SK-N-SH (cell line): ENCODE measurements around the gene ADPRHL1. TPM values are rescaled to one million over a fixed set of nuclear protein-coding genes. Genes with fewer than 3 reads are reported as not detected.

ENCODE experiments used
- CTCF ChIA-PET: fragments of 300-600, 350-600 bp; formaldehyde crosslinking; extraction: SDS; loops from one replicate; lab custom pipeline; 2021; lab: Yijun Ruan, JAX
- POLR2A ChIA-PET: fragments of 350-600 bp; sonication (Branson Sonifier 250); formaldehyde crosslinking; extraction: SDS; loops from one replicate; lab custom pipeline; 2020; ENCODE audit warnings: antibody characterized with exemption, inconsistent platforms; lab: Yijun Ruan, JAX
- DNase-seq: peaks from one replicate; pipeline ENCODE4 v3.0.0; 2012
- H2AFZ ChIP-seq: fragments of 200-600 bp; sonication (generic); 2 replicates; pipeline ENCODE4 v1.8.1; 2016; ENCODE audit warnings: antibody characterized with exemption, mild to moderate bottlenecking, low read depth
- H3F3A ChIP-seq: fragments of 200-600 bp; sonication (generic); replicated peaks from 2 replicates; pipeline ENCODE3; 2016; ENCODE audit warnings: antibody characterized with exemption, mild to moderate bottlenecking; ENCODE audit not compliant: insufficient read depth
- H3K27ac ChIP-seq, 2 experiments: fragments of 200-500 bp in 1 of 2; fragments of 200-600 bp in 1 of 2; sonication (Bioruptor generic) in 1 of 2; sonication (generic), shearing (Covaris generic) in 1 of 2; 2 replicates each; pipeline versions ENCODE4 v1.5.1 to v1.6.1; 2014 to 2016; ENCODE audit warnings: low read depth in 2 of 2, inconsistent platforms in 1 of 2, low read length in 1 of 2, mild to moderate bottlenecking in 1 of 2, mixed read lengths in 1 of 2
- H3K27me3 ChIP-seq: fragments of 200-600 bp; sonication (generic), shearing (Covaris generic); 2 replicates; pipeline ENCODE4 v1.6.1; 2016; ENCODE audit warnings: mixed run types; ENCODE audit not compliant: insufficient read depth
- H3K36me3 ChIP-seq, 2 experiments: fragments of 200-500 bp in 1 of 2; fragments of 200-600 bp in 1 of 2; sonication (Bioruptor generic) in 1 of 2; sonication (generic) in 1 of 2; replicated peaks in 1 of 2; 2 replicates each; pipeline versions ENCODE3 to v1.5.1; 2014 to 2016; ENCODE audit warnings: low read length in 1 of 2, mild to moderate bottlenecking in 1 of 2; ENCODE audit not compliant: insufficient read depth in 2 of 2, control insufficient read depth in 1 of 2
- H3K4me1 ChIP-seq, 2 experiments: fragments of 200-500 bp in 1 of 2; fragments of 200-600 bp in 1 of 2; sonication (Bioruptor generic) in 1 of 2; sonication (generic), shearing (Covaris generic) in 1 of 2; 2 replicates each; pipeline versions ENCODE4 v1.5.1 to v1.6.1; 2014 to 2016; ENCODE audit warnings: low read depth in 1 of 2, low read length in 1 of 2, mixed run types in 1 of 2; ENCODE audit not compliant: insufficient read depth in 2 of 2, control insufficient read depth in 1 of 2
- H3K4me2 ChIP-seq: fragments of 200-600 bp; sonication (generic), shearing (Covaris generic); 2 replicates; pipeline ENCODE4 v1.6.1; 2017; ENCODE audit warnings: mixed run types
- H3K4me3 ChIP-seq, 2 experiments: fragments of 200-500 bp in 1 of 2; fragments of 200-600 bp in 1 of 2; sonication (Bioruptor generic) in 1 of 2; sonication (generic), shearing (Covaris generic) in 1 of 2; 2 replicates each; pipeline versions ENCODE4 v1.5.1 to v1.8.1; 2014 to 2016; ENCODE audit warnings: low read depth in 2 of 2, inconsistent platforms in 1 of 2, low read length in 1 of 2, mild to moderate bottlenecking in 1 of 2, mixed read lengths in 1 of 2, moderate library complexity in 1 of 2
- H3K79me2 ChIP-seq: fragments of 200-600 bp; sonication (generic); 2 replicates; pipeline ENCODE4 v1.8.1; 2017; ENCODE audit warnings: mild to moderate bottlenecking; ENCODE audit not compliant: insufficient read depth
- H3K9ac ChIP-seq: fragments of 200-600 bp; sonication (generic); 2 replicates; pipeline ENCODE4 v1.6.1; 2017; ENCODE audit warnings: mixed run types
- H3K9me2 ChIP-seq: fragments of 200-600 bp; sonication (generic); 2 replicates; pipeline ENCODE4 v1.6.1; 2017; ENCODE audit warnings: mixed run types
- H3K9me3 ChIP-seq: fragments of 200-600 bp; sonication (generic); 2 replicates; pipeline ENCODE4 v1.6.1; 2017; ENCODE audit warnings: mixed run types, mild to moderate bottlenecking, moderate library complexity
- H4K20me1 ChIP-seq: fragments of 200-600 bp; sonication (generic); 2 replicates; pipeline ENCODE4 v1.6.1; 2017; ENCODE audit warnings: mild to moderate bottlenecking, mixed run types; ENCODE audit not compliant: insufficient read depth
- CTCF ChIP-seq: fragments of 200-600 bp; sonication (generic); IDR thresholded peaks from 2 replicates; pipeline ENCODE4 v1.6.1; 2017; ENCODE audit warnings: antibody characterized with exemption, mild to moderate bottlenecking, moderate library complexity
- ELF1 ChIP-seq: IDR thresholded peaks from 2 replicates; pipeline ENCODE4 v1.4.0; 2012
- IRF3 ChIP-seq: fragments of 150-350 bp; IDR thresholded peaks from 2 replicates; pipeline ENCODE4 v1.6.1; 2016; ENCODE audit warnings: mild to moderate bottlenecking, low read depth, low read length
- MXI1 ChIP-seq: IDR thresholded peaks from 2 replicates; pipeline ENCODE4 v1.6.1; 2012; ENCODE audit warnings: mild to moderate bottlenecking, low read depth, low read length, improper control_type of control experiment
- RAD21 ChIP-seq: IDR thresholded peaks from 2 replicates; pipeline ENCODE4 v1.6.1; 2012; ENCODE audit warnings: mild to moderate bottlenecking, low read length
- TCF12 ChIP-seq: IDR thresholded peaks from 2 replicates; pipeline ENCODE4 v1.4.0; 2012
- WGBS: methylation state at CpG from one replicate; pipeline ENCODE4 v1.1.6; 2017; ENCODE audit warnings: low lambda C conversion rate; 5-methylcytosine and 5-hydroxymethylcytosine counted together
- polyA plus RNA-seq, 3 experiments: library from polyadenylated mRNA; depleted of rRNA; stranded (reverse); fragments of >200 nt; gene quantifications; 2 replicates each; pipeline ENCODE4 v1.2.3, GENCODE V29; 2012
- TF ChIP-seq, protein P1 (sequence below): IDR thresholded peaks from 2 replicates; pipeline ENCODE4 v1.4.0; 2012; ENCODE audit warnings: low read depth
- TF ChIP-seq, protein P2 (sequence below): fragments of 150-350 bp; IDR thresholded peaks from 2 replicates; pipeline ENCODE4 v1.6.1; 2017; ENCODE audit warnings: antibody characterized with exemption, low read length, low read depth, borderline replicate concordance

ADPRHL1 gene
- polyA plus RNA-seq, 1 of the 3 experiments (the other 2 are of a cell fraction): 1.0 TPM

DNA sequence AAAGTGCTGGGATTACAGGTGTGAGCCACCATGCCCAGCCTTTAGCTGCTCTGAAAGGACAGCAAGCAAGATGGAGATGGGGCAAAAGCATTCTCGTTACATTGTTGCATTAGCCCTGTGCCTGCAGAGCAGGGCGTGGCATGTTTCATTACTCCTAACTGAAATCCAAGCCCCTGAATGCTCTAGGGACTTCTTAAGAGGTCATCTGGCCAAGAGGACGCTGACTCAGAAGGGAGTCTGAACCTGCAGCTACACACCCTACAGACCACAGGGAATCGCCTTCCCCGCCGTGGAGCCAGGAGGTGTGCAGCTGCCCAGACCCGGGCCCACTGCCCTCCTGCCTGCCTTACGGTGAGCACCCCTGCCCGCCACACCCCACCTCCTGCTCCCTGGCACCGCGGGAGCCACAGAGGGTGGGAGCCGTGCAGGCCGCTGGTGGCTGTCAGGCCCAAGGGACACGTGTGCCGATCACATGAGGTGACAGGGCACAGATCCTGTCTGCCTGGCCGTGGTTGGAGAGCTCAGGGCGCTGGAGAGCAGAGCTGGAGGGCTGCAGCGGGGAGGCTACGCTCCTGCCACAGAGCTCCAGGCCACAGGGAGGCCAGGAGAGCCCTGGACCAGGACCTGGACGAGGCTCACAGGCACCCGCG is 27.2 kb downstream of the ADPRHL1 start:
- no peak overlapping the region for H2AFZ ChIP-seq
- CTCF ChIA-PET: no interaction called here

More for the DNA sequence above, 27.2 kb downstream of the ADPRHL1 start:
- no peak overlapping the region for H3K27ac ChIP-seq
- POLR2A ChIA-PET: no interaction called here
- H3K4me1 ChIP-seq: peaks cover 0 to 18% of the 10 kb centered on the region in 2 experiments; a peak in 2 of 4 replicates
- no peak overlapping the region for H3K4me3 ChIP-seq
- H3K9ac ChIP-seq: no peak overlapping the region
- H3K4me2 ChIP-seq: no peak overlapping the region
- H3K36me3 ChIP-seq: no peaks in the 10 kb centered on the region
- no peaks in the 10 kb centered on the region for H3K9me2 ChIP-seq
- no peaks in the 10 kb centered on the region for H3K9me3 ChIP-seq
- H3F3A ChIP-seq: no peaks in the 10 kb centered on the region
- TF ChIP-seq, protein P1, sequence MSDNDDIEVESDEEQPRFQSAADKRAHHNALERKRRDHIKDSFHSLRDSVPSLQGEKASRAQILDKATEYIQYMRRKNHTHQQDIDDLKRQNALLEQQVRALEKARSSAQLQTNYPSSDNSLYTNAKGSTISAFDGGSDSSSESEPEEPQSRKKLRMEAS: no peak
- no peak for TF ChIP-seq RAD21
- no peak for TF ChIP-seq IRF3
- TF ChIP-seq MXI1: no peak
- TF ChIP-seq, protein P2, sequence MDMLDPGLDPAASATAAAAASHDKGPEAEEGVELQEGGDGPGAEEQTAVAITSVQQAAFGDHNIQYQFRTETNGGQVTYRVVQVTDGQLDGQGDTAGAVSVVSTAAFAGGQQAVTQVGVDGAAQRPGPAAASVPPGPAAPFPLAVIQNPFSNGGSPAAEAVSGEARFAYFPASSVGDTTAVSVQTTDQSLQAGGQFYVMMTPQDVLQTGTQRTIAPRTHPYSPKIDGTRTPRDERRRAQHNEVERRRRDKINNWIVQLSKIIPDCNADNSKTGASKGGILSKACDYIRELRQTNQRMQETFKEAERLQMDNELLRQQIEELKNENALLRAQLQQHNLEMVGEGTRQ: no peak
- TF ChIP-seq CTCF: no peak
- TF ChIP-seq TCF12: no peak
- no peak for TF ChIP-seq ELF1
- H3K27me3 ChIP-seq: no peaks in the 10 kb centered on the region
- no peaks in the 10 kb centered on the region for H4K20me1 ChIP-seq
- no peaks in the 10 kb centered on the region for H3K79me2 ChIP-seq
- DNase-seq: no peak
- WGBS: 91% methylated on average over 11 of the region's 22 CpGs
